ENCODE data around the gene SESN1. TPM values are rescaled to one million over a fixed set of nuclear protein-coding genes. Genes with fewer than 3 reads are reported as not detected.

The SESN1 gene
- total RNA-seq, 1 experiment from 2014 or later: 17.5 TPM

DNA sequence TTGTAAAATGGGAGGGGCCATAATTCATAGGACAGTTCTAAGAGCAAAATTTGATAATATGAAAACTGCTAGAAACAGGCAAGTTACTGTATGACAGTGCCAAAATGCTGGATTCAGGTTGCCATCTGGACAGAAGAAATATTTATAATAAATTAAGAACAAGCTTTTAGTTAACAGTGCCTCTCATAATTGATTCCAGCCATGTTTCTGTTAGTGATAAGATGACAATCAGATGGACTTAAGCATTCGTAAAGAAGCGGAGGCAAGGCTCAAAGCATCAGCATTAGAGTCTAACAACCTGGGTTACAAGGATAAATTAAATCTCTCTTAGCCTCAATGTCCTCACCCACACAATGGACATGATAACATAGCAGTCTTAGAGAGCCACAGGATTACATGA is 61.0 kb downstream of the SESN1 start:
- Histone ChIP-seq H3K4me2 (ENCODE audit: insufficient read depth, insufficient read length, low read length) (no peak overlapping the region), H2BK15ac (ENCODE audit: low read depth, low read length) (no peak overlapping the region), H2BK120ac (ENCODE audit: low read depth, low read length, poor library complexity, severe bottlenecking) (no peak overlapping the region), H3K18ac (ENCODE audit: insufficient read length, low read depth, low read length) (no peak overlapping the region), H3K23ac (ENCODE audit: insufficient read length, low read depth, low read length) (no peak overlapping the region), H4K20me1 (ENCODE audit: control insufficient read depth, insufficient read depth, insufficient read length) (no peaks in the 10 kb centered on the region), H3K79me2 (ENCODE audit: insufficient read depth, low read length) (no peaks in the 10 kb centered on the region), H4K91ac (ENCODE audit: insufficient read length, low read depth, low read length) (no peak overlapping the region), H3K23me2 (ENCODE audit: insufficient read length, low read depth, low read length, poor library complexity, severe bottlenecking) (no peaks in the 10 kb centered on the region), H3K9ac (ENCODE audit: extremely low read depth, insufficient read length, low read length) (no peak overlapping the region), H4K8ac (replicated peaks; ENCODE audit: insufficient read length, low read depth, low read length) (no peak overlapping the region), H3K27me3 (ENCODE audit: insufficient read depth, low read length) (no peaks in the 10 kb centered on the region), H4K5ac (ENCODE audit: insufficient read length, low read depth, low read length) (no peak overlapping the region), H2AFZ (ENCODE audit: low read length) (no peak overlapping the region), H3K27ac (ENCODE audit: insufficient read length, low read depth, low read length) (no peak overlapping the region), H3K79me1 (ENCODE audit: insufficient read depth, low read depth, low read length, poor library complexity, severe bottlenecking) (no peaks in the 10 kb centered on the region), H3K9me3 (ENCODE audit: control insufficient read depth, low read depth, low read length) (no peaks in the 10 kb centered on the region), H3K4ac (ENCODE audit: low read depth, low read length) (no peak overlapping the region), H3K14ac (ENCODE audit: insufficient read depth, low read length) (no peak overlapping the region), H2AK5ac (ENCODE audit: insufficient read length, low read length) (no peak overlapping the region), H3T11ph (ENCODE audit: low read length) (no peak overlapping the region), H2BK12ac (ENCODE audit: insufficient read length, low read depth, low read length) (no peak overlapping the region), H2BK20ac (ENCODE audit: low read depth, low read length, poor library complexity, severe bottlenecking) (no peak overlapping the region), H3K56ac (ENCODE audit: insufficient read length, low read depth, low read length) (no peak overlapping the region), H3K4me1 (ENCODE audit: insufficient read depth, low read length) (no peaks in the 10 kb centered on the region), H2BK5ac (ENCODE audit: insufficient read length, low read length) (no peak overlapping the region)
- DNase-seq: no peak
- Mint-ChIP-seq H3K27ac (no peak overlapping the region), H3K36me3 (ENCODE audit: insufficient read depth in 1 of 3, low read depth in 3 of 3) (no peaks in the 10 kb centered on the region), H3K4me1 (peaks cover 4 to 6% of the 10 kb centered on the region in 2 experiments), H3K4me3 (no peak overlapping the region), H3K9me3 (no peaks in the 10 kb centered on the region), H3K27me3 (ENCODE audit: low read depth) (no peaks in the 10 kb centered on the region)
- TF ChIP-seq, protein P1, sequence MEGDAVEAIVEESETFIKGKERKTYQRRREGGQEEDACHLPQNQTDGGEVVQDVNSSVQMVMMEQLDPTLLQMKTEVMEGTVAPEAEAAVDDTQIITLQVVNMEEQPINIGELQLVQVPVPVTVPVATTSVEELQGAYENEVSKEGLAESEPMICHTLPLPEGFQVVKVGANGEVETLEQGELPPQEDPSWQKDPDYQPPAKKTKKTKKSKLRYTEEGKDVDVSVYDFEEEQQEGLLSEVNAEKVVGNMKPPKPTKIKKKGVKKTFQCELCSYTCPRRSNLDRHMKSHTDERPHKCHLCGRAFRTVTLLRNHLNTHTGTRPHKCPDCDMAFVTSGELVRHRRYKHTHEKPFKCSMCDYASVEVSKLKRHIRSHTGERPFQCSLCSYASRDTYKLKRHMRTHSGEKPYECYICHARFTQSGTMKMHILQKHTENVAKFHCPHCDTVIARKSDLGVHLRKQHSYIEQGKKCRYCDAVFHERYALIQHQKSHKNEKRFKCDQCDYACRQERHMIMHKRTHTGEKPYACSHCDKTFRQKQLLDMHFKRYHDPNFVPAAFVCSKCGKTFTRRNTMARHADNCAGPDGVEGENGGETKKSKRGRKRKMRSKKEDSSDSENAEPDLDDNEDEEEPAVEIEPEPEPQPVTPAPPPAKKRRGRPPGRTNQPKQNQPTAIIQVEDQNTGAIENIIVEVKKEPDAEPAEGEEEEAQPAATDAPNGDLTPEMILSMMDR (conservative IDR thresholded peaks at IDR 0.05): no peak
- no CpG with 5 or more reads among the region's 2 CpGs for WGBS (ENCODE audit: extremely low coverage, insufficient read length, low lambda C conversion rate)

All from H9 (cell line).